Measurements from ENCODE around the gene KIF25.
"Not testable (repeated sequence)": the region's sequence is repeated elsewhere in the genome, so short reads cannot be mapped to it uniquely, and the experiment has no call there.

KIF25 gene

DNA sequence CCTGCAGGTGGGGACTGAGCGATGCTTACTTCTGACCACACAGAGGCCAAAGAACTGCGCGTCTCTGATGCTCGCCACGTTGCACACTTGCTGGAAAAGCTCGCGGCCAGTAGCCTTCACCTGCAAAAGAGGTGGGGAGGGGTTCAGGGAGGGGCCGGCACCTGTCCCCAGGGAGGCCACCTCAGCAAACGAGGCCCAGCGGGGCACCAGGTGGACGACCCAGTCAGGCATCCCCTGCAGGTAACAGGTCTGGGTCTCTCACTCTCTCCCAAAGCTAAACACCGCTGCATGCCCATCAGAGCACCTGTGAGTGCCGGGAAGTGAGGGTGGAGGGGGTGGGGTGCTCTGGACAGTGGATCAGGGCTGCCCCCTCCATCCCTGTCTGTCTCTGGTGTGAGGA, 77.7 kb downstream of the KIF25 start:
- Histone ChIP-seq H3K9ac (ENCODE audit: low read depth, low read length) (no peak overlapping the region), H3K4me3 (ENCODE audit: low read depth, low read length) (no peak overlapping the region), H3K36me3 (ENCODE audit: control insufficient read depth, insufficient read depth, low read length) (no peaks in the 10 kb centered on the region), H3K9me3 (ENCODE audit: control insufficient read depth, insufficient read depth, low read length) (no peaks in the 10 kb centered on the region), H3K4me1 (ENCODE audit: control insufficient read depth, insufficient read depth, low read length) (no peaks in the 10 kb centered on the region), H3K27me3 (ENCODE audit: control insufficient read depth, insufficient read depth, low read length) (no peaks in the 10 kb centered on the region)

DNA sequence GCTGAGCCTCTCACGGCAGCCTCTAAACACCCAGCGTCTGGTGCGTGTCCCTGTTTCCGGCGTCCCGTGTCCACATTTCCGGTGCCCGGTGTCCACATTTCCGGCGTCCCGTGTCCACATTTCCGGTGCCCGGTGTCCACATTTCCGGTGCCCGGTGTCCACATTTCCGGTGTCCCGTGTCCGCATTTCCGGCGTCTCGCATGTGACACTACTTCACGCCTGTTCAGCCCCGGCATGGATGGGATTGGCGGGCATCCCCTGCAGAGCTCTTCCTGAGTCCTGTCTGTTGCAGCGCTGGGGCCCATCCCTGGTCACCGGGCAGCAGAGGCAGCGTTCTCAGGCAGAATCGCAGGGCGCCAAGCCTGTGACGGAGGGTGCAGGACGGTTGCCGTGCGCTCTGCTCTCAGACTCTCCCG, 78.3 kb downstream of the KIF25 start:
- no peaks in the 10 kb centered on the region for H3K36me3 ChIP-seq (ENCODE audit: control insufficient read depth, insufficient read depth, low read length)
- no peak overlapping the region for H3K9ac ChIP-seq (ENCODE audit: low read depth, low read length)
- no peaks in the 10 kb centered on the region for H3K27me3 ChIP-seq (ENCODE audit: control insufficient read depth, insufficient read depth, low read length)
- H3K4me3 ChIP-seq (ENCODE audit: low read depth, low read length) = no peak overlapping the region
- no peaks in the 10 kb centered on the region for H3K4me1 ChIP-seq (ENCODE audit: control insufficient read depth, insufficient read depth, low read length)
- no peaks in the 10 kb centered on the region for H3K9me3 ChIP-seq (ENCODE audit: control insufficient read depth, insufficient read depth, low read length)

DNA sequence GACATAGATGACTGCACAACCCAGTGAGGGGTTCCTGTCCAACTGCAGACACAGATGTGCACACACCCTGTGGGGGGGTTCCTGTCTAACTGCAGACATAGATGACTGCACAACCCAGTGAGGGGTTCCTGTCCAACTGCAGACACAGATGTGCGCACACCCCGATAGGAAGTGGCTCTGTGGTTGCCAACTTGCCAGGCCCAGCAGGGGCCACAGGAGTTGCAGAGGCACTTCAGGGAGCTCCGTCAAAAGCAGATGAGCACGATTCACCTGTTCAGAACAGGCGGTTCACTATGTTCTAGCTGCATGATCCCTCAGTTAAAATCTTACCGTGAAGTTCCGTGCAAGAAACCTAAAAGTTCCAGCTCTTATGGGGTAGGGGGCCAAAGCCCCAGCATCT, 79.9 kb downstream of the KIF25 start:
- H3K4me3 ChIP-seq (ENCODE audit: low read depth, low read length); H3K9me3 ChIP-seq (ENCODE audit: control insufficient read depth, insufficient read depth, low read length); H3K9ac ChIP-seq (ENCODE audit: low read depth, low read length); H3K36me3 ChIP-seq (ENCODE audit: control insufficient read depth, insufficient read depth, low read length); H3K27me3 ChIP-seq (ENCODE audit: control insufficient read depth, insufficient read depth, low read length); H3K4me1 ChIP-seq (ENCODE audit: control insufficient read depth, insufficient read depth, low read length): not testable (repeated sequence)

DNA sequence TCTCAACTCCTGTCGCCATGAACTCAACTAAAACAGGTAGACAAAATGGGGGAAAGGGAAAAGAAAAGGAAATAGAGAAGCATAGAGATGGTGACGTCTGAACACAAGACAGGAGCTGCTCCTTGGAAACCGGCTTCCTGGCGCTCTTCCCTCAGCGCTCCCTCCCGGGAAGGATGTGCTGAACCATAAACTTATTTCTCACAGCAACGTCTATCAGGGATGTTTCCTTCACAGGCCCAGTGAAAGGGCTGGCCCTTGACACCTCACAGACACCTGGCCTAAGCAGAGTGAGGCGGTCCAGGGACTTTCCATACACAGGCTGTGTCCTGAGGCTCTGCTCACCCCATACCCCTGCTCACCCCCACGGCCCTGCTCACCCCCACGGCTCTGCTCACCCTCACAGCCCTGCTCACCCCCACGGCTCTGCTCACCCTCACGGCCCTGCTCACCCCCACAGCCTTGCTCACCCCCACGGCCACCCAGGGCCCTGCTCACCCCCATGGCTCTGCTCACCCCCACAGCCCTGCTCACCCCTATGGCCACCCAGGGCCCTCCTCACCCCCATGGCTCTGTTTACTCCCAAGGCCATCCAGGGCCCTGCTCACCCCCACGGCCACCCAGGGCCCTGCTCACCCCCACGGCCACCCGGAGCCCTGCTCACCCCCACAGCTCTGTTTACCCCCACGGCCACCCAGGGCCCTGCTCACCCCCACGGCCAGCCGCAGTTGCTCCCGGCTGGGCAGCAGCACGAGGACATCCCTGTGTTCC, 80.9 kb downstream of the KIF25 start:
- Histone ChIP-seq H3K4me1 (ENCODE audit: control insufficient read depth, insufficient read depth, low read length) (no peaks in the 10 kb centered on the region), H3K9me3 (ENCODE audit: control insufficient read depth, insufficient read depth, low read length) (no peaks in the 10 kb centered on the region), H3K9ac (ENCODE audit: low read depth, low read length) (no peak overlapping the region), H3K36me3 (ENCODE audit: control insufficient read depth, insufficient read depth, low read length) (no peaks in the 10 kb centered on the region), H3K4me3 (ENCODE audit: low read depth, low read length) (no peak overlapping the region), H3K27me3 (ENCODE audit: control insufficient read depth, insufficient read depth, low read length) (no peaks in the 10 kb centered on the region)

DNA sequence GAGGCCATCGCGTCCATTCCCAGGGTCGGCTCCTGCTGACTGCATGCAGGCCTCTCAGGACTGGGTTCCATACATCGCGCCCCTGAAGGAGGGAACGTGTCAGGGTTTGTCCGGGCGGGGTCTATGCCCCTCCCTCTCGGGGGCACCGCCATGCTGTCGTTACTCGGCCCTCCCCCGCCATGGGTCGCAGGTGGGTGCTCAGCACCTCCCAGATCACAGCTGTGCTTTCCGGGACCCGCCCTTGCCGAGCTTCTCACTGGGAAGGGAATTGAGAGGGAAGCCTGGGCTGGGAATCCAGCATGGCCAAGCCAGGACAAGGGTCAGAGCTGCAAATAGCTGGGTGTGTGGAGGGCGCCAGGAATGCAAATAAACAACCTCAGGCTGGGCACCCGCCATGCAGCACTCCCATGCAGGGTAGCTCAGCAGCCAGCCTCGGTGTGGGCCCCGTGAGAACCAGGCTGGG, 81.5 kb downstream of the KIF25 start, which contains the start of gene FRMD1:
TSS of gene FRMD1 (minus strand) at position 270 of the 463 bp plus-strand sequence. CDS start at position 152, 118 bp downstream.
- Histone ChIP-seq H3K4me3 (ENCODE audit: low read depth, low read length) (no peak within 1 kb of the TSS), H3K9me3 (ENCODE audit: control insufficient read depth, insufficient read depth, low read length) (no peaks in the 10 kb centered on the region), H3K4me1 (ENCODE audit: control insufficient read depth, insufficient read depth, low read length) (no peaks in the 10 kb centered on the region), H3K9ac (ENCODE audit: low read depth, low read length) (no peak within 1 kb of the TSS), H3K27me3 (ENCODE audit: control insufficient read depth, insufficient read depth, low read length) (no peaks in the 10 kb centered on the region), H3K36me3 (ENCODE audit: control insufficient read depth, insufficient read depth, low read length) (no peaks in the 10 kb centered on the region)

DNA sequence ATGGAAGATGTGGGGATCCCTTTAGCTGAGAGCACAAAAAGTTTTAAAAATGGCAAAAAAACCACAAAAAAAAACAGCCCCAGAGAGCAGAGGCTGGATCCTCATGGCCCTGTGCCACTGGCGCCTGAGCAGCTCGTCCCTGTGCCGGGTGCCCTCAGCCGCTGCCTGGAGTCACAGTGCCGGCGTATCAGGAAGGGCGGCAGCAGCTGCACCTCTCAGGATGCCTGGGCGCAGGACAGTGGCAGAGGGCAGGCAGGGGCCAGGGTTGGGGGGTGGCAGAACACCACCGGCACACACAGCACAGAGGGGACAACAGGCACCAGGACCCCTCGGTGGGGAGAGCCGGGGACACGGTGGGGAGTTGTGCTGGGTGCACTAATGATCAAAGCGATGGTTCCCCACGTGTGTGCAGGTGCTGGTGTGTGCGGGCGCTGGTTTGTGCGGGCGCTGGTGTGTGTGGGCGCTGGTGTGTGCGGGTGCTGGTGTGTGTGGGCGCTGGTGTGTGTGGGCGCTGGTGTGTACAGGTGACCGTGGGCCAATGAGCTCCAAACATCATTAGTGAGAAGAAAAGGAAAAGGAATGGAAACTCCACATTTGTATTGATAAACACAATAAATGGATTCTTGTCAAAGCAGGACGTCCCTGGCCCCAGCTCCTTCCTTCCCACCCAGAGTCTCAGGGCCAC, 83.1 kb downstream of the KIF25 start:
- Histone ChIP-seq H3K36me3 (ENCODE audit: control insufficient read depth, insufficient read depth, low read length) (no peaks in the 10 kb centered on the region), H3K4me1 (ENCODE audit: control insufficient read depth, insufficient read depth, low read length) (no peaks in the 10 kb centered on the region), H3K9ac (ENCODE audit: low read depth, low read length) (no peak overlapping the region), H3K27me3 (ENCODE audit: control insufficient read depth, insufficient read depth, low read length) (no peaks in the 10 kb centered on the region), H3K4me3 (ENCODE audit: low read depth, low read length) (no peak overlapping the region), H3K9me3 (ENCODE audit: control insufficient read depth, insufficient read depth, low read length) (no peaks in the 10 kb centered on the region)

DNA sequence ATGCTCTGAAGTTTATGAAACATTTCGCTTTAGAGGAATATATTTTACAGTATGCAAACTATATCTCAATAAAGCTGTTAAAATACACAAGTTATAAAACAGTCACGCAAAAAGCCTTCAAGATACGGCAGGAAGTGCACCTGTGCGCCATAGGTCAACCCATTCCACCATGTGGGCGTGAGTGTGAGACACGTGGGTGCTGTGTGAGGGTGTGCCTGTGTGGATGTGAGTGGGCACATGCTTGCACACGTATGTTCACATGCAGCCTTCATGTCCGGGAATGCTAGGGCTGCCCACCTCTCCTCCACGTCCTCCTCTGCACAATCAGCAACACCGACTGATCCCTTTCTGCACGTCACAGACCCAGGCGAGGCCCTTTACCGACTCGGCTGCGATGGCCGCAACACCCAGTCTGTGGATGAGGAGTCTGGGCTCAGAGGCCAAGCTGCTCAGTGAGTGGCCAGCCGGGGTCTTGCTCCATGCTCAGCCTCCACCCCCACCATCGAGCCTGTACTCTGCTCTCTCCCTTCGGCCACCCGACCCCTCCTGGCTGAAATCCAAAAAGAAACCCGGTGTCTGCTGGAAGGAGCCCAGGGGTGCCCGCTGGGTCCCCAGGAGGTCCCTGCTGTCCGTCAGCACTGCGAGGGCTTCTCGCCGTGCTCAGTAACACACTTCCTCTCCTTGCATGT, 84.5 kb downstream of the KIF25 start:
- no peaks in the 10 kb centered on the region for H3K4me1 ChIP-seq (ENCODE audit: control insufficient read depth, insufficient read depth, low read length)
- H3K27me3 ChIP-seq (ENCODE audit: control insufficient read depth, insufficient read depth, low read length) = no peaks in the 10 kb centered on the region
- no peaks in the 10 kb centered on the region for H3K9me3 ChIP-seq (ENCODE audit: control insufficient read depth, insufficient read depth, low read length)
- H3K9ac ChIP-seq (ENCODE audit: low read depth, low read length) = no peak overlapping the region
- H3K4me3 ChIP-seq (ENCODE audit: low read depth, low read length) = no peak overlapping the region
- H3K36me3 ChIP-seq (ENCODE audit: control insufficient read depth, insufficient read depth, low read length) = no peaks in the 10 kb centered on the region

DNA sequence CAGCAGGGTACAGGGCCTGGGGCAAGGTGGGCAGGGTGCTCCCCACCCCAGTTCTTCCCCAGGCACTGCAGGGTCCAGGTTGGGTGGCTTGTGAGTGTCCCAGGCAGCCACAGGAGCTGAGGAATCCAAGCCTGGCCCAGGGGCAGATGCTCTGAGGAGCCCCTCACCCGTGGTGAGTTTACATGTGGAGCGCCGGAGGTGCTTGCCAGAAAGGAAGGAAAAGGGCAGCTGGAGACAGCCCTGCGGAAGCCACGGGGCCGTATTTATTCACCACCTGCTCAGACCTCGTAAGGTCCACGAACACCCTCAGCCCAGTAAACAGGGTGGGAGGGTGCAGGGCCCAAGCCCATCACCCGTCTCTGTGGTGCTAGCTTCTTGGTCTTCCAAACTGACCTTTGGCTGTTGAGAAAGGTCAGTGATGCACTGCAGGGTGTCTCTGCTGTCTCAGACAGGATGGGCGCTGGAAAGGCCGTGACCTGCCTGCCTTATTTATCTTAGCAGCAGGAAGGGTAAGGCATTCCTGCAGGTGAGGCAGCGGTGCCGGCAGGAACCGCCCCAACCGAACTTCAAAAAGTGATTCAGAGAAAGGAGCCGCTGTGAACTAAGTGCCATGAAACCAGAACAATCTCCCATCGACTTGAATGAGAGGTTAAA, 85.5 kb downstream of the KIF25 start:
- Histone ChIP-seq H3K9ac (ENCODE audit: low read depth, low read length) (no peak overlapping the region), H3K9me3 (ENCODE audit: control insufficient read depth, insufficient read depth, low read length) (no peaks in the 10 kb centered on the region), H3K36me3 (ENCODE audit: control insufficient read depth, insufficient read depth, low read length) (no peaks in the 10 kb centered on the region), H3K4me1 (ENCODE audit: control insufficient read depth, insufficient read depth, low read length) (no peaks in the 10 kb centered on the region), H3K27me3 (ENCODE audit: control insufficient read depth, insufficient read depth, low read length) (no peaks in the 10 kb centered on the region), H3K4me3 (ENCODE audit: low read depth, low read length) (no peak overlapping the region)

DNA sequence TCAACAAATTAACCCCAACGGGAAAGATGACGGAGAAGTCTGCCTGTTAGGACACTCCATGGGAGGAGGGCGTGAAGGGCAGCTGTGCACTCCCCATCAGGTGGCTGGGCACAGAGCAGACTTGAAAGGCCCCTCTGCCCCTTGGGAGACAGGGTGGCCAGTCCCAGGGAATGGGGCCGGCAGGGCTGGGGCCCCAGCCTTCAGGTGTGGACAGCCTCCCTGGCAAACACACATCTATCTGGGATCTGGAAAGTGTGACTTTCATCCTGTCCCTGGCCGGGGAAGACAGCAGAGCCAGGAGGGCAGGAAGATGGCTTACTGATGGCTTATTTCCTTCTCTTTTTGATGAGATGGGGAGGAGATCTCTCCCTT, 86.0 kb downstream of the KIF25 start:
- Histone ChIP-seq H3K9ac (ENCODE audit: low read depth, low read length) (no peak overlapping the region), H3K27me3 (ENCODE audit: control insufficient read depth, insufficient read depth, low read length) (no peaks in the 10 kb centered on the region), H3K36me3 (ENCODE audit: control insufficient read depth, insufficient read depth, low read length) (no peaks in the 10 kb centered on the region), H3K9me3 (ENCODE audit: control insufficient read depth, insufficient read depth, low read length) (no peaks in the 10 kb centered on the region), H3K4me3 (ENCODE audit: low read depth, low read length) (no peak overlapping the region), H3K4me1 (ENCODE audit: control insufficient read depth, insufficient read depth, low read length) (peaks cover 1% of the 10 kb centered on the region)

DNA sequence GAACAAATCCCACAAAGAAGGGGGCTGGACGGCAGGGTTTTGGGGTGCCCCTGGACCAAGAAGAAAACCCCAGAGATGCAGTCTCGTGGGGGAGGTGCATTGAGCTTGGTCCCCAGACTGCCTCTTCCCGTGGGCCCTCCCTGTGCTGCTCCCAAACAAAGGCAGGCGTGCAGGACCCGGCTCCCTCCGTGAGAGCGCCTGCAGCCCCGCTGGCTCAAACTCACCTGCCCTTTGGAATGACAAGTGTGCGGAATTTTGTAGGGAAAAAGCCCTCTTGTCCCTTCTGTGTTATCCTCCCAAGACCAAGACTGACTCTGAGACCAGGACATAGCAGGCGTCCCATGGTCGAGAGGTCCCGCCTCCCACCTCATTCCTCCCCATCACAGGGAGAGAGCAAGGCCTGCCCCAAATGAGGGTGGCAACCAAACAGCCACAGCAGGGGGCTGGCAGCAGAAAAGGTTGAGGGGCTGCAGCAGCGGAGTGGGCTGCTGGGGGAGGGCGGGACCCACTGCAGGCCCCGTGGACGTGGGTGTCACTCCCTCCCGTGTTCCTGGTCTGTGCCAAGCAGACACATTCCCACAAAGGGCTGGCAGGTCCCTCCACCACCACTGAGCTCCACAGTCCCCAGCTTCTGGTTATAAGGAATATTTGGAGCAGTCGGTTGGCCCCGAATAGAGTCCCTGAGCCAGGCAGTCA, 87.1 kb downstream of the KIF25 start:
- no peaks in the 10 kb centered on the region for H3K9me3 ChIP-seq (ENCODE audit: control insufficient read depth, insufficient read depth, low read length)
- no peak overlapping the region for H3K9ac ChIP-seq (ENCODE audit: low read depth, low read length)
- no peaks in the 10 kb centered on the region for H3K27me3 ChIP-seq (ENCODE audit: control insufficient read depth, insufficient read depth, low read length)
- no peak overlapping the region for H3K4me3 ChIP-seq (ENCODE audit: low read depth, low read length)
- H3K4me1 ChIP-seq (ENCODE audit: control insufficient read depth, insufficient read depth, low read length) = peaks cover 2% of the 10 kb centered on the region
- H3K36me3 ChIP-seq (ENCODE audit: control insufficient read depth, insufficient read depth, low read length) = no peaks in the 10 kb centered on the region

DNA sequence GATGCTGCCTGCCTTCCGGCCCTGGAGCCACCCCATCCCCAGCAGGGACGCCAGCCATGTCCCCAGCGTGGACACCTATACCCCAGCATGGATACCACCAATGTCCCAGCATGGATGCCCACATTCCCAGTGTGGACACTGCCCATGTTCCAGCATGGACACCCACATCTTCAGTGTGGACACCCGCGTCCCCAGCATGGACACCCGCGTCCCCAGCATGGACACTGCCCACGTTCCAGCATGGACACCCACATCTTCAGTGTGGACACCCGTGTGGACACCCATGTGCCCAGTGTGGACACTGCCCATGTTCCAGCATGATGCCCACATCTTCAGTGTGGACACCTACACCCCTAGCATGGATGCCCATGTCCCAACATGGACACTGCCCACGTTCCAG, 88.6 kb downstream of the KIF25 start:
- Histone ChIP-seq H3K4me3 (ENCODE audit: low read depth, low read length) (no peak overlapping the region), H3K27me3 (ENCODE audit: control insufficient read depth, insufficient read depth, low read length) (no peaks in the 10 kb centered on the region), H3K36me3 (ENCODE audit: control insufficient read depth, insufficient read depth, low read length) (no peaks in the 10 kb centered on the region), H3K9me3 (ENCODE audit: control insufficient read depth, insufficient read depth, low read length) (no peaks in the 10 kb centered on the region), H3K9ac (ENCODE audit: low read depth, low read length) (no peak overlapping the region), H3K4me1 (ENCODE audit: control insufficient read depth, insufficient read depth, low read length) (peaks cover 2% of the 10 kb centered on the region)
